H1 (cell line): Measurements from ENCODE around the gene PGLYRP1. TPM values are rescaled to one million over a fixed set of nuclear protein-coding genes. Genes with fewer than 3 reads are reported as not detected.

Experiments used
- CTCF ChIA-PET: fragments of 300-600 bp; sonication (Branson Sonifier 250); formaldehyde crosslinking; loops from one replicate; lab custom pipeline; 2021; ENCODE audit not compliant: partially characterized antibody; lab: Charles Lee
- POLR2A ChIA-PET: fragments of 300-600 bp; sonication (Branson Sonifier 250); formaldehyde crosslinking; loops from one replicate; lab custom pipeline; 2021; ENCODE audit warnings: inconsistent platforms; ENCODE audit not compliant: partially characterized antibody; lab: Charles Lee
- DNase-seq, 2 experiments: peaks; one replicate each; pipeline versions ENCODE4 v3.0.0 to v3.0.0-alpha.2; 2010 to 2022; ENCODE audit warnings: low spot score in 2 of 2, low read depth in 1 of 2, mixed read lengths in 1 of 2
- FAIRE-seq: peaks from 2 replicates; lab custom pipeline; 2011; peaks lifted over from hg19 to GRCh38; lab: Jason Lieb, UNC
- H2AFZ ChIP-seq: 2 replicates; pipeline ENCODE4 v1.8.1; 2012; ENCODE audit warnings: low read length, inconsistent platforms
- H2AK5ac ChIP-seq: 2 replicates; pipeline ENCODE4 v1.6.1; 2013; ENCODE audit warnings: low read depth, low read length
- H2BK120ac ChIP-seq: replicated peaks from 2 replicates; pipeline ENCODE3; 2013; ENCODE audit warnings: low read depth, low read length, inconsistent platforms
- H2BK12ac ChIP-seq: 2 replicates; pipeline ENCODE4 v1.6.1; 2013; ENCODE audit warnings: low read depth, low read length
- H2BK15ac ChIP-seq: 2 replicates; pipeline ENCODE4 v1.6.1; 2013; ENCODE audit warnings: low read length
- H2BK20ac ChIP-seq: 2 replicates; pipeline ENCODE4 v1.6.1; 2013; ENCODE audit warnings: low read length
- H2BK5ac ChIP-seq: 2 replicates; pipeline ENCODE4 v1.6.1; 2013; ENCODE audit warnings: low read depth, low read length
- H3K14ac ChIP-seq: 2 replicates; pipeline ENCODE4 v1.6.1; 2013; ENCODE audit warnings: inconsistent platforms; ENCODE audit not compliant: insufficient read length
- H3K18ac ChIP-seq: 2 replicates; pipeline ENCODE4 v1.6.1; 2013; ENCODE audit warnings: low read length; ENCODE audit errors: extremely low read depth
- H3K23ac ChIP-seq: 2 replicates; pipeline ENCODE4 v1.6.1; 2013; ENCODE audit warnings: inconsistent platforms; ENCODE audit not compliant: insufficient read length
- H3K23me2 ChIP-seq: 2 replicates; pipeline ENCODE4 v1.6.1; 2013; ENCODE audit warnings: low read depth, low read length
- H3K27ac ChIP-seq: 2 replicates; pipeline ENCODE4 v1.6.1; 2011; ENCODE audit warnings: low read depth, low read length, inconsistent platforms
- H3K27me3 ChIP-seq, 4 experiments: replicated peaks in 1 of 4; 1 replicate in 1 of 4; 2 replicates in 3 of 4; pipeline versions ENCODE4 v1.6.1 to v1.8.1; 2011 to 2013; ENCODE audit warnings: low read length in 3 of 4, mild to moderate bottlenecking in 3 of 4, inconsistent platforms in 2 of 4, mixed read lengths in 2 of 4, moderate library complexity in 1 of 4; ENCODE audit not compliant: control insufficient read depth in 3 of 4, insufficient read depth in 3 of 4; ENCODE audit errors: extremely low read depth in 1 of 4
- H3K36me3 ChIP-seq, 4 experiments: 2 replicates each; pipeline versions ENCODE4 v1.6.1 to v1.8.1; 2011 to 2013; ENCODE audit warnings: mild to moderate bottlenecking in 4 of 4, low read length in 3 of 4, moderate library complexity in 2 of 4, control low read depth in 1 of 4, inconsistent platforms in 1 of 4; ENCODE audit not compliant: insufficient read depth in 4 of 4, control insufficient read depth in 2 of 4
- H3K4ac ChIP-seq: replicated peaks from 2 replicates; pipeline ENCODE3; 2013; ENCODE audit warnings: low read length, low read depth, mixed read lengths, inconsistent platforms; ENCODE audit not compliant: insufficient read length
- H3K4me1 ChIP-seq, 4 experiments: replicated peaks in 1 of 4; 1 replicate in 1 of 4; 2 replicates in 3 of 4; pipeline versions ENCODE4 v1.6.1 to v1.8.1; 2011 to 2013; ENCODE audit warnings: low read length in 3 of 4, inconsistent platforms in 2 of 4, mixed read lengths in 1 of 4; ENCODE audit not compliant: insufficient read depth in 4 of 4, control insufficient read depth in 3 of 4
- H3K4me2 ChIP-seq, 2 experiments: 2 replicates each; pipeline versions ENCODE4 v1.6.1 to v1.8.1; 2011 to 2013; ENCODE audit warnings: low read depth in 2 of 2, low read length in 2 of 2, control low read depth in 1 of 2, inconsistent platforms in 1 of 2, mild to moderate bottlenecking in 1 of 2; ENCODE audit not compliant: insufficient read depth in 1 of 2
- H3K4me3 ChIP-seq, 4 experiments: fragments of 200-600, 300-600 bp in 1 of 4; sonication (generic), shearing (Covaris generic), sonication (Bioruptor Twin) in 1 of 4; 2 replicates each; pipeline versions ENCODE4 v1.5.1 to v1.8.1; 2011 to 2016; ENCODE audit warnings: low read length in 4 of 4, low read depth in 3 of 4, control low read depth in 2 of 4, inconsistent platforms in 2 of 4, mild to moderate bottlenecking in 2 of 4, mixed read lengths in 1 of 4, moderate library complexity in 1 of 4; ENCODE audit not compliant: insufficient read depth in 2 of 4; ENCODE audit errors: extremely low read depth in 1 of 4
- H3K56ac ChIP-seq: replicated peaks from 2 replicates; pipeline ENCODE3; 2013; ENCODE audit warnings: low read depth, mild to moderate bottlenecking, mixed read lengths, low read length, inconsistent platforms; ENCODE audit not compliant: insufficient read length
- H3K79me1 ChIP-seq: 2 replicates; pipeline ENCODE4 v1.6.1; 2013; ENCODE audit warnings: low read depth, low read length, control low read depth
- H3K79me2 ChIP-seq, 2 experiments: 2 replicates each; pipeline versions ENCODE4 v1.6.1 to v1.8.1; 2012 to 2013; ENCODE audit warnings: low read length in 2 of 2, mild to moderate bottlenecking in 2 of 2, inconsistent platforms in 1 of 2; ENCODE audit not compliant: insufficient read depth in 2 of 2, control insufficient read depth in 1 of 2
- H3K9ac ChIP-seq, 4 experiments: replicated peaks in 1 of 4; 1 replicate in 1 of 4; 2 replicates in 3 of 4; pipeline versions ENCODE4 v1.6.1 to v1.8.1; 2011 to 2013; ENCODE audit warnings: low read depth in 3 of 4, low read length in 3 of 4, control low read depth in 2 of 4, mild to moderate bottlenecking in 2 of 4, moderate library complexity in 2 of 4, inconsistent platforms in 1 of 4; ENCODE audit errors: extremely low read depth in 1 of 4
- H3K9me3 ChIP-seq, 2 experiments: 2 replicates each; pipeline versions ENCODE4 v1.6.1 to v1.8.1; 2012 to 2013; ENCODE audit warnings: mild to moderate bottlenecking in 2 of 2, moderate library complexity in 2 of 2, control low read depth in 1 of 2, inconsistent platforms in 1 of 2, low read depth in 1 of 2, low read length in 1 of 2, mixed read lengths in 1 of 2; ENCODE audit not compliant: insufficient read depth in 2 of 2
- H4K20me1 ChIP-seq, 2 experiments: replicated peaks in 1 of 2; 2 replicates each; pipeline versions ENCODE3 to v1.8.1; 2011 to 2013; ENCODE audit warnings: inconsistent platforms in 2 of 2, low read length in 2 of 2, mild to moderate bottlenecking in 1 of 2; ENCODE audit not compliant: insufficient read depth in 2 of 2, control insufficient read depth in 1 of 2
- H4K5ac ChIP-seq: 2 replicates; pipeline ENCODE4 v1.6.1; 2013; ENCODE audit warnings: low read length, low read depth, mixed read lengths, inconsistent platforms; ENCODE audit not compliant: insufficient read length
- H4K8ac ChIP-seq: 2 replicates; pipeline ENCODE4 v1.8.0; 2013; ENCODE audit warnings: mild to moderate bottlenecking, moderate library complexity, low read length, inconsistent platforms; ENCODE audit not compliant: insufficient read depth; ENCODE audit errors: extremely low read depth
- H4K91ac ChIP-seq: replicated peaks from 2 replicates; pipeline ENCODE3; 2013; ENCODE audit warnings: low read length, mixed read lengths, inconsistent platforms; ENCODE audit not compliant: insufficient read length
- BRCA1 ChIP-seq: IDR thresholded peaks from 2 replicates; pipeline ENCODE4 v1.6.1; 2012; ENCODE audit warnings: low read depth, low read length, improper control_type of control experiment
- HDAC6 ChIP-seq: IDR thresholded peaks from one replicate; pipeline ENCODE4 v1.7.1; 2012; ENCODE audit warnings: low read depth, mild to moderate bottlenecking, inconsistent platforms, low read length, moderate library complexity
- KDM4A ChIP-seq: IDR thresholded peaks from one replicate; pipeline ENCODE4 v1.7.1; 2012; ENCODE audit warnings: low read depth, mild to moderate bottlenecking, moderate library complexity, low read length, inconsistent platforms; ENCODE audit not compliant: severe bottlenecking
- PHF8 ChIP-seq: fragments of 200-600 bp; sonication (generic); conservative IDR thresholded peaks from 2 replicates; pipeline ENCODE4 v1.7.1; 2012; ENCODE audit warnings: low read depth, mild to moderate bottlenecking, inconsistent platforms, low read length, moderate library complexity
- WGBS, 2 experiments: shearing (Covaris generic) in 1 of 2; methylation state at CpG; one replicate each; pipeline versions ENCODE4 v1.1.6 to v1.1.7; 2013 to 2015; ENCODE audit warnings: low lambda C conversion rate in 2 of 2, mixed read lengths in 2 of 2, inconsistent platforms in 1 of 2, low coverage in 1 of 2, missing lambda C conversion rate in 1 of 2; ENCODE audit not compliant: insufficient replicate concordance in 2 of 2, insufficient coverage in 1 of 2, insufficient read length in 1 of 2; ENCODE audit errors: extremely low coverage in 1 of 2, missing lambda C conversion rate in 1 of 2; 5-methylcytosine and 5-hydroxymethylcytosine counted together
- polyA plus RNA-seq, 7 experiments: library from polyadenylated mRNA; depleted of rRNA in 3 of 7; stranded (reverse) in 5 of 7; unstranded in 2 of 7; fragments of >200 nt in 5 of 7; fragments of 200-250 nt in 2 of 7; gene quantifications; 1 replicate in 5 of 7; 2 replicates in 1 of 7; 4 replicates in 1 of 7; pipeline versions ENCODE4 v1.2.1 to v1.2.3, GENCODE V29; 2011 to 2013; ENCODE audit warnings: missing spikeins in 2 of 7, mixed read lengths in 2 of 7
- total RNA-seq: library from RNA; stranded (reverse); fragmentation: NEBNext Ultra II Directional; extraction: Animal tissue kit (Norgen Biotek cat#: 25700); gene quantifications from 2 replicates; pipeline ENCODE4 v1.2.1, GENCODE V29; 2021

Gene PGLYRP1
- total and polyA plus RNA-seq, 2 of the 8 experiments (the other 6 are each of a cell fraction or from before 2014, with no cell fraction given): not detected

DNA sequence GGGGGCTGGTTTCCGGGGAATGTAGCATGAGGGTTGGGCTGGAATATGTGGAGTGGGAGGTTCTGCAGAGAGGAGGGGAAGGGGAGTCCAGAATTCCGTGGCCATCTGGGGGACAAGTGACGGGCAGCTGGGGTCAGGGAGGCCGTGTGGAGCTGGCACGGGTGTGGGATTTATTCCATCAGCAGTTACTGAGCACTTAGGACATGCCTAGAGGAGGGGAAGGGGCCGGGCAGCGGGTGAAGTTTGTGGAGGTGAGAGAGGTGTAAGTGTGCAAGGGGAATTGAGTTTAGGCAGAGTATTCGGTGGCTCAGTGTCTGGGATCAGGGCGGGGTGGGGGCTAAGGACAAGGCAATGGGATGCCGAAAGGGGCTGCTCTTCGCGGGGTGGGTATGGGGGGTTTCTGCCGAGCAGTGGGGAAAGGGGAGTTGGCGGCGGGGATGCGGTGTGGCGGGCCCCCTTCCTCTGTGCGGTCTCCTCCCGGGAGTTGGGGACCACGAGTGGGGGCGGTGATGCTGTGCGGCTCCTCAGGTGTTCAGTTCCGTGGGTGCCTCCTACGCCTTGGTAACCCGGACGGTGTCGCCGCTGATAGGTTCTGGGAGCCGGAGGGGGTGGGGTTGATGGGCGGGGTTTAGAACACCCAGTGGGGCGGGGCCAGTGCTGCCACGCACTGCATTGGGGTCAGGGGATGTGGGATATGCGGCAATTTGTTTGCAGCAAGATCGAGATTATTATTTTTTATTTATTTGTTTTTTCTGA is 22.2 kb downstream of the PGLYRP1 start:
- Histone ChIP-seq H3K9ac (0 out of 7 replicates have a peak overlapping the region, but pooled peaks of 1 of the 4 experiments have one; percentile 35), H3K23me2 (peaks cover 12% of the 10 kb centered on the region), H2BK120ac (no peak overlapping the region), H2BK12ac (no peak overlapping the region), H3K4me3 (peak overlapping the region; percentile 47 to 85 (median 61)), H3K27ac (no peak overlapping the region), H2BK15ac (no peak overlapping the region), H3K56ac (peak overlapping the region; percentile 66), H2BK20ac (no peak overlapping the region), H4K8ac (no peak overlapping the region; the same call in 1 of the 2 replicates), H3K4me2 (peak overlapping the region; percentile 97 to 98), H3K36me3 (0 out of 8 replicates have a peak, but pooled peaks cover 0 to 8% (median 0%) of the 10 kb centered on the region in 4 experiments), H3K14ac (no peak overlapping the region), H4K91ac (peak overlapping the region; percentile 73), H3K4me1 (peaks cover 3 to 9% (median 4%) of the 10 kb centered on the region in 4 experiments; a peak in 6 of 7 replicates), H3K9me3 (no peaks in the 10 kb centered on the region), H3K79me1 (peaks cover 7% of the 10 kb centered on the region; the same call in 1 of the 2 replicates), H3K4ac (no peak overlapping the region), H4K5ac (no peak overlapping the region), H2AK5ac (no peak overlapping the region), H3K27me3 (no peaks in the 10 kb centered on the region), H3K79me2 (peaks cover 0 to 8% of the 10 kb centered on the region in 2 experiments; a peak in 2 of 4 replicates), H3K23ac (no peak overlapping the region), H2BK5ac (0 out of 2 replicates have a peak overlapping the region, but pooled peaks have one; percentile 5), H4K20me1 (peaks cover 2 to 3% of the 10 kb centered on the region in 2 experiments), H2AFZ (no peak overlapping the region), H3K18ac (no peak overlapping the region)
- 10% methylated on average over 15 of the region's 34 CpGs; no CpG with 5 or more reads in 1 of the 2 experiments for WGBS, 2 experiments
- ChIA-PET CTCF (interaction anchor here (1.2 to 1.4 kb wide), 2 partner anchors 10 to 16 kb away, joined by 4 to 5 read pairs; no protein-coding TSS in a partner anchor), POLR2A (interaction anchor here (1.1 kb wide), 1 partner anchor 25 kb away, joined by 3 read pairs; no protein-coding TSS in a partner anchor)
- peak in 1 of 2 experiments; percentile 78 for DNase-seq
- no peak for TF ChIP-seq HDAC6
- peak; percentile 22; the same call in 1 of the 2 replicates for TF ChIP-seq PHF8
- no peak for TF ChIP-seq BRCA1
- peak; percentile 29 for TF ChIP-seq KDM4A
- no peak for FAIRE-seq
